HepG2 (cell line): ENCODE results near the gene ADI1. TPM values are rescaled to one million over a fixed set of nuclear protein-coding genes. Genes with fewer than 3 reads are reported as not detected.

Source experiments
- ATAC-seq: fragments of 200-7000 bp; cut with Tn5 transposase; 3 replicates; pipeline ENCODE4 v1.9.1; 2020; ENCODE audit warnings: mild to moderate bottlenecking, moderate library complexity
- BruUV-seq: library from RNA; stranded (reverse); fragments of 400-500 nt; replicated peaks from 2 replicates; lab custom pipeline; 2021; lab: Mats Ljungman, UMichigan
- CTCF ChIA-PET: fragments of 300-600 bp; formaldehyde crosslinking; extraction: SDS; loops from one replicate; lab custom pipeline; 2021; ENCODE audit warnings: low total read pairs, inconsistent platforms, low intra/inter-chr PET ratio; lab: Yijun Ruan, JAX
- POLR2A ChIA-PET: fragments of 350-600 bp; sonication (Branson Sonifier 250); formaldehyde crosslinking; loops from one replicate; lab custom pipeline; 2020; ENCODE audit warnings: antibody characterized with exemption, inconsistent platforms; lab: Yijun Ruan, JAX
- DNase-seq: peaks from one replicate; pipeline ENCODE4 v3.0.0-alpha.2; 2015; ENCODE audit warnings: low spot score
- FAIRE-seq: peaks from 3 replicates; lab custom pipeline; 2011; peaks lifted over from hg19 to GRCh38; lab: Jason Lieb, UNC
- H2AFZ ChIP-seq: one replicate; pipeline ENCODE4 v1.6.1; 2011; ENCODE audit warnings: low read length, inconsistent platforms
- H3K27ac ChIP-seq: fragments of 300-600 bp; 3 replicates; pipeline ENCODE4 v1.8.0; 2011; ENCODE audit warnings: mixed run types, mild to moderate bottlenecking, mixed read lengths, low read length, inconsistent platforms; ENCODE audit not compliant: insufficient read depth; ENCODE audit errors: extremely low read length
- H3K27me3 ChIP-seq, 2 experiments: fragments of 200-600 bp in 1 of 2; 2 replicates in 1 of 2; 3 replicates in 1 of 2; pipeline versions ENCODE4 v1.6.0 to v1.8.0; 2011; ENCODE audit warnings: low read length in 2 of 2, mild to moderate bottlenecking in 2 of 2, moderate library complexity in 2 of 2, inconsistent platforms in 1 of 2; ENCODE audit not compliant: insufficient read depth in 2 of 2, control insufficient read depth in 1 of 2
- H3K36me3 ChIP-seq, 2 experiments: fragments of 200-600 bp in 1 of 2; replicated peaks in 1 of 2; 2 replicates in 1 of 2; 3 replicates in 1 of 2; pipeline versions ENCODE4 v1.5.1 to v1.8.0; 2011; ENCODE audit warnings: low read length in 2 of 2, inconsistent platforms in 1 of 2; ENCODE audit not compliant: insufficient read depth in 2 of 2, control insufficient read depth in 1 of 2
- H3K4me1 ChIP-seq: 2 replicates; pipeline ENCODE4 v1.5.1; 2012; ENCODE audit warnings: low read length, inconsistent platforms; ENCODE audit not compliant: insufficient read depth
- H3K4me2 ChIP-seq: 2 replicates; pipeline ENCODE4 v1.6.0; 2011; ENCODE audit warnings: low read depth, low read length, inconsistent platforms
- H3K4me3 ChIP-seq, 3 experiments: fragments of 200-600 bp in 1 of 3; sonication (generic), shearing (Covaris generic) in 1 of 3; replicated peaks in 1 of 3; 2 replicates each; pipeline ENCODE4 v1.5.1; 2011 to 2016; ENCODE audit warnings: low read length in 3 of 3, inconsistent platforms in 2 of 3, low read depth in 2 of 3, mild to moderate bottlenecking in 2 of 3, control low read depth in 1 of 3, mixed read lengths in 1 of 3; ENCODE audit not compliant: insufficient read depth in 1 of 3
- H3K79me2 ChIP-seq: one replicate; pipeline ENCODE4 v1.6.1; 2011; ENCODE audit warnings: low read length, inconsistent platforms; ENCODE audit not compliant: insufficient read depth
- H3K9ac ChIP-seq: 2 replicates; pipeline ENCODE4 v1.6.0; 2011; ENCODE audit warnings: mild to moderate bottlenecking, low read depth, low read length, inconsistent platforms; ENCODE audit not compliant: insufficient read depth
- H3K9me3 ChIP-seq: 2 replicates; pipeline ENCODE4 v1.5.1; 2012; ENCODE audit warnings: mild to moderate bottlenecking, low read length
- H4K20me1 ChIP-seq: 2 replicates; pipeline ENCODE4 v1.6.0; 2011; ENCODE audit warnings: inconsistent platforms, mild to moderate bottlenecking, low read length, moderate library complexity; ENCODE audit not compliant: insufficient read depth
- AHR ChIP-seq: IDR thresholded peaks from 2 replicates; pipeline ENCODE4 v1.6.1; 2018; ENCODE audit warnings: missing genetic modification reagents, missing compliant biosample characterization
- GATA4 ChIP-seq: sonication (generic); IDR thresholded peaks from 2 replicates; pipeline ENCODE4 v1.6.1; 2016; ENCODE audit warnings: antibody characterized with exemption, low read depth, borderline replicate concordance
- SIX1 ChIP-seq: sonication (generic); formaldehyde crosslinking; IDR thresholded peaks from 2 replicates; pipeline ENCODE4 v1.4.0; 2020; ENCODE audit warnings: missing genetic modification reagents, borderline replicate concordance
- SMARCE1 ChIP-seq: fragments of 450-650 bp; IDR thresholded peaks from 2 replicates; pipeline ENCODE4 v1.6.1; 2017; ENCODE audit warnings: borderline replicate concordance
- STAT6 ChIP-seq: sonication (generic); formaldehyde crosslinking; IDR thresholded peaks from 2 replicates; pipeline ENCODE4 v1.4.0; 2020; ENCODE audit warnings: missing genetic modification reagents, mild to moderate bottlenecking, borderline replicate concordance
- TBL1XR1 ChIP-seq: fragments of 150-350 bp; IDR thresholded peaks from 2 replicates; pipeline ENCODE4 v1.6.1; 2014; ENCODE audit warnings: borderline replicate concordance, low read length; ENCODE audit not compliant: partially characterized antibody
- ZNF12 ChIP-seq: sonication (generic); formaldehyde crosslinking; IDR thresholded peaks from 2 replicates; pipeline ENCODE4 v1.5.0; 2020; ENCODE audit warnings: missing genetic modification reagents
- ZNF382 ChIP-seq: sonication (generic); formaldehyde crosslinking; IDR thresholded peaks from 2 replicates; pipeline ENCODE4 v1.5.0; 2020; ENCODE audit warnings: missing genetic modification reagents, mild to moderate bottlenecking, borderline replicate concordance
- ZNF432 ChIP-seq: sonication (generic); formaldehyde crosslinking; IDR thresholded peaks from 2 replicates; pipeline ENCODE4 v1.5.0; 2020; ENCODE audit warnings: missing genetic modification reagents, mild to moderate bottlenecking, borderline replicate concordance
- ZNF510 ChIP-seq: sonication (generic); formaldehyde crosslinking; IDR thresholded peaks from 2 replicates; pipeline ENCODE4 v1.4.0; 2020; ENCODE audit warnings: low read depth, mild to moderate bottlenecking, missing genetic modification reagents
- ZNF552 ChIP-seq: sonication (generic); formaldehyde crosslinking; IDR thresholded peaks from 2 replicates; pipeline ENCODE4 v1.9.0; 2022; ENCODE audit warnings: missing genetic modification reagents, mild to moderate bottlenecking, borderline replicate concordance
- ZNF572 ChIP-seq: sonication (generic); formaldehyde crosslinking; IDR thresholded peaks from 2 replicates; pipeline ENCODE4 v1.5.1; 2020; ENCODE audit warnings: mild to moderate bottlenecking, missing genetic modification reagents
- ZNF607 ChIP-seq: sonication (generic); formaldehyde crosslinking; IDR thresholded peaks from 2 replicates; pipeline ENCODE4 v1.5.1; 2020; ENCODE audit warnings: missing genetic modification reagents, mild to moderate bottlenecking, borderline replicate concordance
- ZSCAN9 ChIP-seq: IDR thresholded peaks from 2 replicates; pipeline ENCODE4 v1.6.1; 2016; ENCODE audit warnings: borderline replicate concordance
- WGBS: methylation state at CpG from one replicate; pipeline ENCODE4 v1.1.6; 2017; ENCODE audit warnings: low lambda C conversion rate; 5-methylcytosine and 5-hydroxymethylcytosine counted together
- in situ Hi-C: cut with HindIII; loops from 2 replicates; pipeline ENCODE4 v1.10.0; 2017; ENCODE audit warnings: low pct_unique_long_range_greater_than_20kb; ENCODE audit not compliant: extremely low pct_ligation_motif_present
- intact Hi-C: fragments of 100-400 bp; cut with micrococcal nuclease; formaldehyde crosslinking; loops from one replicate; pipeline ENCODE4 v1.10.0; 2022; ENCODE audit not compliant: unreplicated experiment
- polyA plus RNA-seq, 8 experiments: library from polyadenylated mRNA; depleted of rRNA in 3 of 8; stranded (reverse) in 7 of 8; unstranded in 1 of 8; fragments of >200 nt; fragmentation: Illumina TruSeq in 4 of 8; extraction: Trizol in 4 of 8; gene quantifications; 2 replicates each; pipeline versions ENCODE4 v1.2.1 to v1.2.3, GENCODE V29; 2011 to 2016; ENCODE audit warnings: low read depth in 4 of 8, missing spikeins in 1 of 8, mixed read lengths in 1 of 8; ENCODE audit not compliant: insufficient read depth in 1 of 8
- total RNA-seq, 5 experiments: library from RNA; depleted of rRNA; stranded (reverse); fragments of >200 nt; fragmentation: Illumina TruSeq; extraction: Trizol; gene quantifications; 2 replicates each; pipeline ENCODE4 v1.2.3, GENCODE V29; 2016; ENCODE audit warnings: low read depth in 1 of 5
- TF ChIP-seq, protein P1 (sequence below): IDR thresholded peaks from 2 replicates; pipeline ENCODE4 v1.6.1; 2018; ENCODE audit warnings: missing genetic modification reagents

Gene ADI1
- total and polyA plus RNA-seq, 2 of the 13 experiments (the other 11 are each of a cell fraction or from before 2014, with no cell fraction given): 28.7 to 123 TPM

DNA sequence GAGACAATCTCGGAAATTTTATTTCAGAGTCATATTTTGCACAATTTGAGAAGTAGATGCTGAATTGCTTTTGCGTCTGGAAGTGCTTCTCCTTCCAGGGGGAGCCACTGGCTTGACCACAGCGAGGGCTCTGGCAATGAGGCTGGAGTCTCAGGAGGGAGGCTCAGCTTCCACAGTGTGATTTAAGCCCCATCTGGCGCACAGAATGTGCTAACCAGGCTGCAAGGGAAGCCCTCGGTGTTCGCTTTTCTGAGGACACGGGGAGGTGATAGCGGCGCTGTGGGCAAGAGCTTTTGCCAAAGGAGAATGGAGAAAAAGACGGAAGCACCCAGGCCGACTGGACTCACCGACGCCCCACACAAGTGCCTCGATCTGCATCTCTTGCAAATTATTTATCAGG lies 52.4 kb downstream of the ADI1 start:
- Histone ChIP-seq H3K9ac (no peak overlapping the region), H3K4me1 (peaks cover 51% of the 10 kb centered on the region), H3K27me3 (no peaks in the 10 kb centered on the region), H3K9me3 (no peaks in the 10 kb centered on the region), H2AFZ (no peak overlapping the region), H3K27ac (peak overlapping the region; percentile 84), H3K79me2 (no peaks in the 10 kb centered on the region), H4K20me1 (no peaks in the 10 kb centered on the region), H3K36me3 (peaks cover 11 to 25% of the 10 kb centered on the region in 2 experiments; a peak in 4 of 5 replicates), H3K4me2 (no peak overlapping the region), H3K4me3 (no peak overlapping the region)
- 90% methylated on average over 14 of the region's 14 CpGs for WGBS
- TF ChIP-seq TBL1XR1 (no peak), ZNF432 (0 out of 2 replicates have a peak, but pooled peaks have one; percentile 11)
- DNase-seq (no peak), ATAC-seq (no peak), FAIRE-seq (no peak)
- intact Hi-C loops: loop anchor here (1.0 to 5.0 kb wide), 3 partner anchors 26 to 90 kb away; partner anchors contain the start of genes EIPR1 and TRAPPC12
- ChIA-PET POLR2A (interaction anchor here (1.6 to 4.1 kb wide), 6 partner anchors 12 to 190 kb away, joined by 5 to 35 read pairs (median 20); partner anchors contain the start of gene RNASEH1), CTCF (no interaction called here)
- in situ Hi-C loops: no loop called here
- BruUV-seq: no TSS peak

- H3K79me2 ChIP-seq: no peaks in the 10 kb centered on the region
- BruUV-seq: TSS peak; percentile 73
- no peaks in the 10 kb centered on the region for H4K20me1 ChIP-seq
- peak overlapping the region in 1 of 3 experiments; percentile 51; a peak in 2 of 6 replicates for H3K4me3 ChIP-seq
- in situ Hi-C loops (no loop called here), intact Hi-C loops (loop anchor here (1.0 to 5.0 kb wide), 3 partner anchors 26 to 89 kb away; partner anchors contain the start of genes EIPR1 and TRAPPC12)
- H3K36me3 ChIP-seq: peaks cover 11 to 24% of the 10 kb centered on the region in 2 experiments; a peak in 4 of 5 replicates
- H3K9me3 ChIP-seq: no peaks in the 10 kb centered on the region
- H3K4me1 ChIP-seq: peaks cover 47% of the 10 kb centered on the region
- H3K9ac ChIP-seq: peak overlapping the region; percentile 69
- ATAC-seq (peak; percentile 15), DNase-seq (no peak), FAIRE-seq (no peak)
- ChIA-PET CTCF (no interaction called here), POLR2A (interaction anchor here (0.7 to 4.1 kb wide), 18 partner anchors 10 to 191 kb away, joined by 3 to 35 read pairs (median 5); partner anchors contain the start of genes EIPR1, RNASEH1 and TRAPPC12)
- H3K27me3 ChIP-seq: no peaks in the 10 kb centered on the region
- peak overlapping the region; percentile 84 for H3K27ac ChIP-seq
- H3K4me2 ChIP-seq: peak overlapping the region; percentile 59
- no peak overlapping the region for H2AFZ ChIP-seq
- 90% methylated on average over 8 of the region's 9 CpGs for WGBS
- TF ChIP-seq STAT6 (CRISPR knock-in tag) (no peak), ZNF552 (CRISPR knock-in tag) (0 out of 2 replicates have a peak, but pooled peaks have one; percentile 2), SIX1 (no peak), ZNF12 (CRISPR knock-in tag) (no peak), ZNF572 (CRISPR knock-in tag) (0 out of 2 replicates have a peak, but pooled peaks have one; percentile 17), AHR (CRISPR knock-in tag) (no peak), ZSCAN9 (no peak), SMARCE1 (no peak), GATA4 (no peak), ZNF510 (CRISPR knock-in tag) (no peak), ZNF382 (CRISPR knock-in tag) (no peak), ZNF607 (CRISPR knock-in tag) (no peak)
- TF ChIP-seq, protein P1, sequence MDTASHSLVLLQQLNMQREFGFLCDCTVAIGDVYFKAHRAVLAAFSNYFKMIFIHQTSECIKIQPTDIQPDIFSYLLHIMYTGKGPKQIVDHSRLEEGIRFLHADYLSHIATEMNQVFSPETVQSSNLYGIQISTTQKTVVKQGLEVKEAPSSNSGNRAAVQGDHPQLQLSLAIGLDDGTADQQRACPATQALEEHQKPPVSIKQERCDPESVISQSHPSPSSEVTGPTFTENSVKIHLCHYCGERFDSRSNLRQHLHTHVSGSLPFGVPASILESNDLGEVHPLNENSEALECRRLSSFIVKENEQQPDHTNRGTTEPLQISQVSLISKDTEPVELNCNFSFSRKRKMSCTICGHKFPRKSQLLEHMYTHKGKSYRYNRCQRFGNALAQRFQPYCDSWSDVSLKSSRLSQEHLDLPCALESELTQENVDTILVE: no peak
These were observed 52.9 kb downstream of the ADI1 start for GRCh38 chr2:3466482-3466863.
